AML-193 (cell line): ENCODE data around the gene PRSS2.
"Not testable (repeated sequence)": the region's sequence is repeated elsewhere in the genome, so short reads cannot be mapped to it uniquely, and the experiment has no call there.

Source experiments
- DNase-seq, 2 experiments: peaks; one replicate each; lab custom pipeline; 2025; lab: John Stamatoyannopoulos, UW

The PRSS2 gene

GRCh38 chr7:142759433-142759832 is 11.3 kb upstream of the PRSS2 start:
- DNase-seq = no peak

- no peak for DNase-seq
These were observed 10.6 kb upstream of the PRSS2 start for GRCh38 chr7:142760071-142760642.

DNA sequence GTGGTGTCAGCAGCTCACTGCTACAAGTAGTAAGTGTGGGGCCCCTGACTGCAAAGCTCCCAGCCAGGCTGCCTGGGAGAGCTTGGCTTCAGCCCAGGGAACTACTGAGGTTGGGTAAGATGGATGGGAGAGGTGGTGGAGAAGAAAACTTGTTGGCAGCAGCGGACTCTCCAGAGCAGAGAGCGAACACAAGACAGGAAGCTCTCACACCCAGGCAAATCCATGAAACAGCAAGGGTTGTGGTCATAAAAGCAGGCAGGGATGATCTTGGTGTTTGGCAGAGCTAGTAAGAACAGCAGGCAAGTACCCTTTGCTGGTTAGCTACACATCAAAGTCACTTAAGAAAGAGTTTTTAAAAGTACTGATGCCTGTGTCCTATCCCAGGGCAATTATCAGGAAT is 9.2 kb upstream of the PRSS2 start:
- not testable (repeated sequence) for DNase-seq

DNA sequence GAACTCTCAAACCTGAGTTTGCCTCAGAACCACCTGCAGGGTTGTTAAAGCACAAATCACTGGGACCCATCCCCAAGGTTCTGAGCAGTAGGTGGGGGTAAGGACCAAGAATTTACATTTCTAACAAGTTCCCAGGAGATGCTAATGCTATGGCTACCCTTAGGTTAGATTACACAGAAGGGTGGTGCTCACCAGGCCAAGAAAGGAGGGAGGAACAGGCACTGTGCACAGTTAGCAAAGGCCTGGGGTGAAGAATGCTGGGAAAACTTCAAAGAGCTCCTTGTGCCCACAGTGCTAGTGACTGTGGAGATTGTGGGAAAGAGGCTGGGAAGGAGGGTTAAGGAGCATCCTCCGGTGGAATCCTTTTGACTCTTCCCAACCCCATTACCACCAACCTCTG is 8.7 kb upstream of the PRSS2 start:
- no peak for DNase-seq

DNA sequence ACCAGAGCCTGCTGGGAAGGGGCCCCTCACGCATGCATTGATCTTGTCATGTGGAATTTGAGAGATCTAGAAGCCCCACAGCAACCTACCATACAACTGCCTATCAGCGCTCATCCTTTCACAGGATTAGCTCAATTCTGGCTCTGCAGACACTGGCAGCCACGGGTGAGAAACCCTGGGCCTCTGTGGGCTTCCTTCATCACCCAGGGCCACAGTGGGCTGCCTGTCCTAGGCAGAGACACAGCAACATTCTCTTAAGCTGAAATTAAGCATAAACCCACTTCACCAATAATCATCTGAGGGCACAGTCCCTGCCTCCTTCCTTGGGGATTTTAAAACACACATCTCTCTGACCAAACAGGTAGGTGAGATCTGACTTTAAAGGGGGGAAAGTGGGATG is 3.3 kb upstream of the PRSS2 start:
- no peak for DNase-seq

- no peak for DNase-seq
These were observed 2.9 kb upstream of the PRSS2 start for GRCh38 chr7:142767861-142768260.

DNA sequence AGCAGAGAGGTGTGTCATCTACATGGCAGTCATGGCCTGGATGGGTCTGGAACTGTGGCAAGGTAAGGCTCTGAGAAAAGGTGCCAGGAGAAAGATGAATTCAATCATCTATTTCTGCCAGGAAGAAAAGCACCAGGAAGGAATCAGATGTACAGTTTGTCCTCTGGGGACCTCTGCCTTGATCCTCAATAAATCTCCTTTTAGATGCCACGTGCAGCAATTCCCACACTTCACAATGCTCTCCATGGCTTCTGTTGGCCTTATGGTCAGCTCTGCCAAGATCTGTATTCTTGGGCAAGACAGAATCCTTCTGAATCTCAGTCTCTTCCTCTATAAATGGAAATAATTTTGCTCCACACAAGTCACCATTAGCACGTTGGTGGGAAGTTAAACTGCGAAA is 1.9 kb upstream of the PRSS2 start:
- DNase-seq = not testable (repeated sequence)

- DNase-seq = no peak
These were observed 568 bp downstream of the PRSS2 start for GRCh38 chr7:142771353-142771723.

- DNase-seq = no peak
These were observed 1.3 kb downstream of the PRSS2 start for GRCh38 chr7:142772051-142772450.

GRCh38 chr7:142772673-142773072 is 1.9 kb downstream of the PRSS2 start:
- DNase-seq = no peak

- no peak for DNase-seq
These were observed 2.5 kb downstream of the PRSS2 start for GRCh38 chr7:142773230-142773629.

DNA sequence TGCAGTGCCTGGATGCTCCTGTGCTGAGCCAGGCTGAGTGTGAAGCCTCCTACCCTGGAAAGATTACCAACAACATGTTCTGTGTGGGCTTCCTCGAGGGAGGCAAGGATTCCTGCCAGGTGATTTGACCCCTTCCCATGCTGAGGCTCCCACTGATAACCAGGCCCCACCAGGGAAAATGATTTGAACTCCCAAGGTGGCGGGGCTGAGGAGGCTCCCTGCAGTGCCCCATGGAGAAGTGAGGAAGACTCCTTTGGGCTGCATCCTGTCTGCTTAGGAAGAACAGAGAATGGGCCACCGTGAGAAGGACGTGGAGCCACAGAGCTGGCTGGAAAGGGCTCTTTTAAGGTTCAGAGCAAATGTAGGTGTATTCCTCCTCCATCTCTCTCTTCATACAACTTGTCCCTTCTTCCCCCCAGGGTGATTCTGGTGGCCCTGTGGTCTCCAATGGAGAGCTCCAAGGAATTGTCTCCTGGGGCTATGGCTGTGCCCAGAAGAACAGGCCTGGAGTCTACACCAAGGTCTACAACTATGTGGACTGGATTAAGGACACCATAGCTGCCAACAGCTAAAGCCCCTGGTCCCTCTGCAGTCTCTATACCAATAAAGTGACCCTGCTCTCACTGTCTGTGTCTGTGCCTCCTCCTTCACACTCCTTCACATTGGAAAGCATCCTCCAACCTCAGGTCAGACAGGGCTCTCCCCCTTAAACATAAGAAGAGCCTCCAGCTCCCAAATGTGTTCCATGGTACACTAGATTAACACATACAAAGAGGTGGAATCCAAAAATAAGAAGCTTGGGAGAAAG is 3.4 kb downstream of the PRSS2 start:
- DNase-seq = no peak

DNA sequence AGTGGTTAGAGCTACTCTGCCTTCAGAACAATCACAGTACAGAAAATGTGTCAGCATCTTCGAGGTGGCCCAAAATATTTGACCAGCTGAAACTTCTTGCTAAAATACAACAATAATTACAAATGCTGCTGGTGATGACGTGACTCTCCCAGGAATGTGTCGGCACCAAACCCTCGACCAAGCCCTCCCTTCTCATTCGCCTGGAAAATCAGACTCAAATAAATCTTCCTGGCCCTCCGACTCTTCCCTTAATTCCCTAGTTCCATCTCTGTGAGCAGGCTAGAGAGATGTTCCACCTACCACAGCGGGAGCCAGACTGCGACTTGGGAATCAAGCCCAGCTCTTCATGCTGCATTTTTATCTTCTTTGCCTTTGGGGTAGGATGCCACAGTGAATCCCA is 4.1 kb downstream of the PRSS2 start:
- DNase-seq = no peak

- not testable (repeated sequence) for DNase-seq
These were observed 4.8 kb downstream of the PRSS2 start for GRCh38 chr7:142775351-142776115.

GRCh38 chr7:142776206-142776844 is 5.6 kb downstream of the PRSS2 start:
- no peak for DNase-seq

DNA sequence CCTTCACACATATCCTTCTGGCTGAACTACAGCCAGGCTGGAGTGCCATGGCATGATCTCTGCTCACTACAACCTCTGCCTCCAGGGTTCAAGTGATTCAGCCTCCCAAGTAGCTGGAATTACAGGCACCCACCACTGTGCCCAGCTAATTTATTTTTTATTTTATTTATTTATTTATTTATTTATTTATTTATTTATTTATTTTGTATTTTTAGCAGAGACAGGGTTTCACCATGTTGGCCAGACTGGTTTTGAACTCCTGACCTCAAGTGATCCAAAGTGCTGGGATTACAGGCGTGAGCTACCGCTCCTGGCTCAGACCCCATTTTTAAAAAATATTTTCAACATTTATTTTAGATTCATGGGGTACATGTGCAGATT is 6.1 kb downstream of the PRSS2 start:
- DNase-seq = not testable (repeated sequence)

DNA sequence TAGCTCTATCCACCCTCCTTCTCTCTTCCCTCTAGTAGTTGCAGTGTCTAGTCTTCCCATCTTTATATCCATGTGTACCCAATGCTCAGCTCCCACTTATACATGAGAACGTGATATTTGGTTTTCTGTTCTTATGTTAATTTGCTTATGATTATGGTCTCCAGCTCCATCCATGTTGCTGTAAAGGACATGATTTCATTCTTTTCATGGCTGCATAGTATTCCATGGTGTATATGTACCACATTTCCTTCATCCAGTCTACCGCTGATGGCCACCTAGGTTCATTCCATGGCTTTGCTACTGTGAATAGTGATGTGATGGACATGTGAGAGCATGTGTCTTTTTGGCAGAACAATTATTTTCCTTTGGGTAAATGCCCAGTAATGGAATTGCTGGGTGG is 6.5 kb downstream of the PRSS2 start:
- no peak for DNase-seq

DNA sequence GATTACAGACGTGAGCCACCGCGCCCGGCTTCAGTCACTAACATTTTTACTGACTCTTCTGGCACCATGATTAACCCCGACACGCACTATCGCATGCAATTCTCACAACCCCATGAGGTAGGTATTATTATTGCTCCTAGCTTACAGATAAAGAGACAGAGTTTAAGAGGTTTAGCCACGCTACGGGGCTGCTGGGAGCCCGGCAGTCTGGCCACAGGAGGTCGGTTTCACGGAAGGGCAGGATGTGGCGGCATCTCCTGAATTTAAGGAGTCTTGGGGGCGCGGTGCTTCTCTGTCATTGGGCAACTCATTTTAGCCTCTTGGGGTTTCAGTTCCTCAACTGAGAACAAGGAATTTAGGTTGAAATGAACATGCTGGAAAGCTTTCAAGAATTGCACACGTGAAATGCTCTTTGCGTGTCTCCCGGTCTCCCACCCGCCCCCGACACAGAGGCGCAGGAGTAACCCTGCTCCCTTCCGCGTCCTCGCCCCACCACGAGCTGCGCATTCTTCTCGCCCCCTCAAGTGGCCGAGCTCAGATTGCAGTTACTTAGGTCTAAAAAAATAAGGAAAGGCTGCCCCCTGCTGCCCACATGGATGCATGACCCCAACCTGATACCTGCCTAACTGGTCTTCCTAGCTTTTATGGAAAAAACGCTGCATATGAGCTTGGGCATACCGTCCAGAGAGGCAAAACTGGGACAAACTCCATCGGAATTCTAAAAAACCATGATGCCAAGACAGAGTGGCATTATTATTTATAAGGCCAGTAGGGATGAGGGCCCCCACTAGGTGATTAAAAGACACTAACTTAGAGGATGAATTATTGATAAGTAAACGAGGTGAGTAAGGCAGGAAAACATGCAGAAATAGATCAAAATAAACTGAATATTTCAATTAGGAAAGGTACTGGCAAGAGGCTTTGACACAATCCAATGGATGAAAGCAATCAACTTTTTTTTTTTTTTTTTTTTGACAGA is 12.4 kb downstream of the PRSS2 start:
- DNase-seq = peak; percentile 80 to 82

DNA sequence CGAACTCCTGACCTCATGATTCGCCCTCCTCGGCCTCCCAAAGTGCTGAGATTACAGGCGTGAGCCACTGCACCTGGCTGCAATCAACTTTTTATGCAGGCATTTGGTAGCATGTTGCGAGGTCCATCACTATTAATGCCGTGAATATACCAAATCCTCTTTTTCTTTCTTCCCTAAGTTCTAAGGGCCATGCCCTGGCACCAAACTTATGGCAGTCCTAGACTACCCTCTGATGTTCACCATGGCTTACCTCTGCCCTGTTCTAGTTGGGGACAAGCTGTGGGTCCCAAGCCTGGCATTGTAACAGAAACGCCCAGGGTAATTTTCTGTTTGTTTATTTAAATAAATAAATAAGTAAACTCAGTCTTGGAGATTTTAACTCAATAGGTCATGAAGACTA is 13.3 kb downstream of the PRSS2 start:
- peak; percentile 9 to 46 for DNase-seq

DNA sequence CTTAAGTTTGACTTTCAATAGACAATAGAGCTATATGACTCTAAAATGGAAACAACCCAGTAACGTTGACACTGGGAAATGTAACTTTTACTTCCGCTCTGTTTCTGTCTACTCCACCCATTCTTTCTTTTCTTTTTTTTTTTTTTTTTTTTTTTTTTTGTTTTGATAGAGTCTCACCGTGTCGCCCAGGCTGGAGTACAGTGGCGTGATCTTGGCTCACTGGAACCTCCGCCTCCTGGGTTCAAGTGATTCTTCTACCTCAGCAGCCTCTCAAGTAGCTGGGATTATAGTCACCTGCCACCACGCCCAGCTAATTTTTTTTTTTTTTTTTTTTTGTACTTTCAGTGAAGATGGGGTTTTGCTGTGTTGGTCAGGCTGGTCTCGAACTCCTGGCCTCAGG is 13.9 kb downstream of the PRSS2 start:
- no peak for DNase-seq

- no peak for DNase-seq
These were observed 15.1 kb downstream of the PRSS2 start for GRCh38 chr7:142785841-142786250.
